Body of pancreas (tissue), 4 donors: ENCODE data around the gene TBC1D24. TPM values are rescaled to one million over a fixed set of nuclear protein-coding genes. Genes with fewer than 3 reads are reported as not detected.

Experiments
- ATAC-seq: fragments of 150-250 bp; one replicate; pipeline ENCODE4 v1.9.1; 2016
- DNase-seq, 4 donors: peaks; one replicate each; pipeline ENCODE4 v3.0.0-alpha.2; 2019
- H3K27ac ChIP-seq, 4 donors: fragments of 200-600 bp; sonication (generic); 1 replicate in 3 of 4; 2 replicates in 1 of 4; pipeline versions ENCODE4 v1.5.1 to v1.6.1; 2016 to 2019; ENCODE audit warnings: mild to moderate bottlenecking in 1 of 4, mixed read lengths in 1 of 4, moderate library complexity in 1 of 4
- H3K27me3 ChIP-seq, 2 donors: fragments of 200-600 bp; sonication (generic); one replicate each; pipeline ENCODE4 v1.6.0; 2016; ENCODE audit warnings: mild to moderate bottlenecking in 1 of 2
- H3K36me3 ChIP-seq, 2 donors: fragments of 200-600 bp; sonication (generic); replicated peaks in 1 of 2; 2 replicates each; pipeline ENCODE4 v1.5.1; 2016; ENCODE audit warnings: low read depth in 2 of 2; ENCODE audit not compliant: insufficient read depth in 1 of 2
- H3K4me1 ChIP-seq: fragments of 200-600 bp; sonication (generic); one replicate; pipeline ENCODE4 v1.6.0; 2016
- H3K4me3 ChIP-seq, 2 donors: fragments of 200-600 bp; sonication (generic); 1 replicate in 1 of 2; 2 replicates in 1 of 2; pipeline ENCODE4 v1.5.1; 2016 to 2019
- H3K9me3 ChIP-seq, 3 donors: fragments of 200-600 bp; sonication (generic); 1 replicate in 2 of 3; 2 replicates in 1 of 3; pipeline ENCODE4 v1.5.1; 2016
- POLR2A ChIP-seq, 3 donors: fragments of 450-650 bp; IDR thresholded peaks; one replicate each; pipeline ENCODE4 v1.6.1; 2016; ENCODE audit warnings: antibody characterized with exemption in 3 of 3, mild to moderate bottlenecking in 2 of 3
- WGBS, 2 donors: methylation state at CpG; one replicate each; pipeline ENCODE4 v1.1.5; 2017; 5-methylcytosine and 5-hydroxymethylcytosine counted together
- intact Hi-C: fragments of 100-400 bp; cut with DNase I; formaldehyde crosslinking; loops from one replicate; pipeline ENCODE4 v1.15.1; 2023
- total RNA-seq, 2 donors: library from RNA; depleted of rRNA; stranded (reverse); fragments of >200 nt; gene quantifications; one replicate each; pipeline ENCODE4 v1.1.0, GENCODE V29; 2016
- TF ChIP-seq, protein P1 (sequence below), 7 experiments: fragments of 450-650 bp in 4 of 7; fragments of 200-600 bp in 3 of 7; sonication (generic) in 3 of 7; IDR thresholded peaks; one replicate each; pipeline ENCODE4 v1.5.1; 2016 to 2019; ENCODE audit warnings: antibody characterized with exemption in 7 of 7

TBC1D24 gene
- total RNA-seq, 2 donors from 2014 or later = 18.7 to 30.0 TPM

DNA sequence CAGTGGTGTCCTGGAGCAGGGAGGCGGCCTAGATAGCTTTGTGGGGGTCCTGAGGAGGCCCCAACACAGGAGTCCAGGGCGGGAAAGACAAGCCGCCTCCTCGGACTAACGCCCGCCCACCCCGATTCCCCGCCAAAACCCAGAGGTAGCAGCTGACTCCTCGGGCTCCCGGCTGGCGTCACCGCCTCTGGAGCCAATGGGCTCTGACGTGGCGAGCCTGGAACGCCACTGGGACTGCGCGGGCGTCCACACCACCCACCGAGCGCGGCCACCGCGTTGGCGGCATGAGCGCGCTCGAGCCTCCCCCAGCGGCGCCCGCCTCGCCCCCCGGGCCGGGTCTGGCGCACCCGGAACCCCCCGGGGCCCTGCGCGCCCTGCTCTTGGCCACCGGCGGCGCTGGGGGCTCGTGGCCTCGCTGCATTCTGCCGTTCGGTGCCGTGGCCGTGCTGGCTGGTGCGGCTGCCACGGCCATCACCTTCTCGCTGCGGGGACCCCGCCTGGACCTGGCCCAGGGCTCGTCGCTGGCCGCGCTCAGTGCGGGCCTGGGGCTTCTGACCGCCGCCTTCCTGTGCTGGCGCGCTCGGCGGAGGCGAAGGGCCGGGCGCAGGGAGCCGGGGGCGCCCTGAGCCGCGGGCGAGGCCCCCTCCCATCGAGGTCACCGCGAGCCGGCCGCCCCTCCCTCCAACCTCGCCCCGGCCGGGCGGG, 7.2 kb upstream of the TBC1D24 start:
- ATAC-seq (peak; percentile 74), DNase-seq (peak; percentile 66 to 81 (median 75))
- WGBS, 2 donors = 0 to 2% methylated on average over 1 to 79 of the region's 80 CpGs
- intact Hi-C loops = no loop called here
- Histone ChIP-seq H3K9me3 (no peaks in the 10 kb centered on the region), H3K4me3 (peak overlapping the region in 1 of 2 donors; percentile 1), H3K27ac (peak overlapping the region in 3 of 4 donors; percentile 34 to 46 (median 40)), H3K4me1 (peaks cover 43% of the 10 kb centered on the region), H3K36me3 (no peaks in the 10 kb centered on the region), H3K27me3 (no peaks in the 10 kb centered on the region)
- peak; percentile 7 to 46 (median 25) for TF ChIP-seq POLR2A (IDR thresholded peaks at IDR 0.05)
- TF ChIP-seq, protein P1, sequence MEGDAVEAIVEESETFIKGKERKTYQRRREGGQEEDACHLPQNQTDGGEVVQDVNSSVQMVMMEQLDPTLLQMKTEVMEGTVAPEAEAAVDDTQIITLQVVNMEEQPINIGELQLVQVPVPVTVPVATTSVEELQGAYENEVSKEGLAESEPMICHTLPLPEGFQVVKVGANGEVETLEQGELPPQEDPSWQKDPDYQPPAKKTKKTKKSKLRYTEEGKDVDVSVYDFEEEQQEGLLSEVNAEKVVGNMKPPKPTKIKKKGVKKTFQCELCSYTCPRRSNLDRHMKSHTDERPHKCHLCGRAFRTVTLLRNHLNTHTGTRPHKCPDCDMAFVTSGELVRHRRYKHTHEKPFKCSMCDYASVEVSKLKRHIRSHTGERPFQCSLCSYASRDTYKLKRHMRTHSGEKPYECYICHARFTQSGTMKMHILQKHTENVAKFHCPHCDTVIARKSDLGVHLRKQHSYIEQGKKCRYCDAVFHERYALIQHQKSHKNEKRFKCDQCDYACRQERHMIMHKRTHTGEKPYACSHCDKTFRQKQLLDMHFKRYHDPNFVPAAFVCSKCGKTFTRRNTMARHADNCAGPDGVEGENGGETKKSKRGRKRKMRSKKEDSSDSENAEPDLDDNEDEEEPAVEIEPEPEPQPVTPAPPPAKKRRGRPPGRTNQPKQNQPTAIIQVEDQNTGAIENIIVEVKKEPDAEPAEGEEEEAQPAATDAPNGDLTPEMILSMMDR (IDR thresholded peaks at IDR 0.05) = peak in 2 of 7 experiments; percentile 21 to 28

DNA sequence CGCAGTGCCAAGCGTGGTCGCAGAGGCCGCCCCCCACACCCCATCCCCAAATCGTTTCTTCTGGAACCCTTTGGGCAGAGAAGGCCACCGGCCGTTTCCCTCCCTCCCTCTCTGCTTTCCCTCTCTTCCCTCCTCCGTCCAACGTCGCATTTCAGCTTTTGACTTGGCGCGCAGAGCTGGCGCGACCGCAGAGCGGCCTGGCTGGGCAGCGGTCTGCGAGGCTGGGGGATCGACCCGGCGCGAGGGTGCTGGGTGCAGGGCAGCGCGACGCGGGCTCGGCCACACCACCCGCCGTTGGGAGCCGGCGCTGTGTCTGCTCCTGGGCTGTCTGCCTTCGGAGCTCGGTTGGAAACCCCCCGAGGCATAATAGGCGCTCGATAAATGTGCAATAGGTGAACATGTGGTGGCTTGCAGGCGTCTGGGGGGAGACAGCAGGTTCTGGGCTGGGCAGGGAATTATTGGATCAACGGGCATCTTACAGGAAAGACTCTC, 6.6 kb upstream of the TBC1D24 start:
- peak overlapping the region in 3 of 4 donors; percentile 34 to 46 (median 40) for H3K27ac ChIP-seq
- WGBS, 2 donors = 3% methylated on average over 32 to 38 of the region's 38 CpGs
- intact Hi-C loops = no loop called here
- no peak overlapping the region for H3K4me3 ChIP-seq
- ATAC-seq (peak; percentile 45), DNase-seq (peak in 1 of 4 donors; percentile 40)
- no peaks in the 10 kb centered on the region for H3K36me3 ChIP-seq
- H3K27me3 ChIP-seq = no peaks in the 10 kb centered on the region
- H3K9me3 ChIP-seq = no peaks in the 10 kb centered on the region
- peaks cover 45% of the 10 kb centered on the region for H3K4me1 ChIP-seq
- no peak for TF ChIP-seq POLR2A (IDR thresholded peaks at IDR 0.05)
- TF ChIP-seq, protein P1 (IDR thresholded peaks at IDR 0.05) = no peak

DNA sequence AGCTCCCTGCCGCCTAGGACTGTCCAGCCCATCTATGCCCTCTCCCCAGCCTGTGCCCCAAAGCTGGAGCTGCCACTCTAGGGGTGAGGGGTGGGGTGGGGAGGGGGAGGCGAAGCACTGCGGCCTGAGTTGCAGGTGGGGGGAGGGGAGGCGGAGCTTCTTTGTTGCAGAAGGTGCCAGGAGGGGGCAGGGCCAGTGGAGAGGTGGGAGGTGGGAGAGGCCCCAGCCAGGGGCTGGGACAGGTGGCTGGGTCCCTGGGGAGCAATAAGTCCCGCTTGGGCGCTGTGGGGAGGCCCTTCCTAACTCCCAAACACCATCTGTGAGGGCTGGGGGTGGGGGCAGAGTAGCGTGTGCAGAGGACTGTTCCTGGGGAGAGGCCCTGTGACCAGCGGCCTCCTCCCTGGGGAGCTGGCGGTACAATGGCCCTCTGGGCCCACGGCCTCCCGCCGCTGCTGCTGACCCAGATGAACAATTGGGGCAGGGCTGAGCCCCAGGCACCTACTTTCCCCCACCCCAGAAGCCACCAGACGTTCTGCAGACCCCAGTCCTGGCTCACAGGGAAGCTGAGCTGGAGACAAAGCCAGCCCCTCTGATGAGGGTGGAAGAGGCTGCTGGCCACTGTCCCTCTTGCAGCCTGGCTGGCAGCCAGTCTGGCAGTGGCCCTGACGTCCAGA, 6.1 kb upstream of the TBC1D24 start:
- TF ChIP-seq, protein P1 (IDR thresholded peaks at IDR 0.05) = no peak
- no peak for TF ChIP-seq POLR2A (IDR thresholded peaks at IDR 0.05)
- no peak overlapping the region for H3K4me3 ChIP-seq
- H3K27ac ChIP-seq = peak overlapping the region in 1 of 4 donors; percentile 46
- H3K9me3 ChIP-seq = no peaks in the 10 kb centered on the region
- no peaks in the 10 kb centered on the region for H3K27me3 ChIP-seq
- ATAC-seq = no peak
- DNase-seq = peak in 2 of 4 donors; percentile 33
- no peaks in the 10 kb centered on the region for H3K36me3 ChIP-seq
- 31 to 33% methylated on average over 3 to 14 of the region's 14 CpGs for WGBS, 2 donors
- H3K4me1 ChIP-seq = peaks cover 49% of the 10 kb centered on the region
- intact Hi-C loops = no loop called here

DNA sequence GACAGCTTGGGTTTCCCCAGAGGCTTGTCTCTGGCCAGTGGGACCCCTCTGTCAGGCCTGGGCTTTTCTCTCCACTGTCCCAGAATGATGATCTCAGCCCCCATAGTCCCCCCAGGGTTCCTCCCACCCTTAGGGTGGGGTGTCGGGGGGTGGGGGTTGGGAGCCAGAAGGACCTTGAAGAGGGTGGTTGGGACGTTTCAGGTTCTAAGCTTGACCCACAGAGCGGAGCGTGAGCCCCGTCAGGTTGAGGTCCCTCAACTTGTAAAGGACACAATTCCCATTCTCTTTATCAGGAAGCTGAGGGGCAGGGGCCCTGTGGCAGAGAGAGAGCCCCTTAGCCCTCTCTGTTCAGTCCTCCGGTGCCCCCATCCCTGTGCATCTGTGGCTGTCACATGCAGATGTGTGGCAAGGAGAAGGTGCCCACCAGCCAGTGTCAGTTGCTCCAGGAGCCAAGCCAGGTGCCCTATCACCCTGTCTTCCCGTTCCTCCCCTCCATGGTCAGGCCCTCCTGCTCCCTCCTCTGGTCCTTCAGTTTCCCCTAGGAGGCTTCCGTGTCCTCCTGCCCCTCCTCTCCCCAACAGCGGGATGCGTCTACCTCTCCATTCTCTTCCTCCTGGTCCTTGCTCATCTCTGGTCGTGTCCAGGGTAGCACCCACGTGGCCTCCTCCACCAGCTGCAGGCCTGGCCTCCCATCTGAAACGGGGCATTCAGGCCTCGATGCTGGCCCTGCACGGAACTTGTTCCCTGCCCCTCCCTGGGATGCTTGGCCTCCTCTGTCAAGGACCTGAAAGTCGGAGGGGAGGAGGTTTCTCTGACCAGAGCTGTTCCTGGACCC, 5.3 kb upstream of the TBC1D24 start:
- TF ChIP-seq POLR2A (IDR thresholded peaks at IDR 0.05) = no peak
- TF ChIP-seq, protein P1 (IDR thresholded peaks at IDR 0.05) = no peak
- WGBS, 2 donors = 45 to 64% methylated on average over 13 to 15 of the region's 16 CpGs
- H3K4me3 ChIP-seq = no peak overlapping the region
- peaks cover 56% of the 10 kb centered on the region for H3K4me1 ChIP-seq
- ATAC-seq = no peak
- no peaks in the 10 kb centered on the region for H3K36me3 ChIP-seq
- intact Hi-C loops = no loop called here
- peak overlapping the region in 1 of 4 donors; percentile 46 for H3K27ac ChIP-seq
- no peak for DNase-seq
- H3K27me3 ChIP-seq = no peaks in the 10 kb centered on the region
- H3K9me3 ChIP-seq = no peaks in the 10 kb centered on the region
